ENCODE results near the gene MAG. TPM values are rescaled to one million over a fixed set of nuclear protein-coding genes. Genes with fewer than 3 reads are reported as not detected.

The MAG gene
- total RNA-seq, 1 experiment from 2014 or later = 0.17 TPM

- intact Hi-C loops (cut with micrococcal nuclease) = no loop called here
- H3K9ac ChIP-seq (ENCODE audit: low read length) = no peak overlapping the region
- H3K4me1 ChIP-seq (ENCODE audit: control insufficient read depth in 1 of 2, insufficient read depth in 2 of 2, low read length in 2 of 2) = no peaks in the 10 kb centered on the region
- peaks cover 0 to 6% of the 10 kb centered on the region in 2 experiments; a peak in 1 of 4 replicates for H3K9me3 ChIP-seq (ENCODE audit: control insufficient read depth in 1 of 2, insufficient read depth in 1 of 2, low read depth in 1 of 2, low read length in 2 of 2)
- no TSS peak for BruUV-seq (replicated peaks)
- CTCF ChIA-PET = no interaction called here
- no peaks in the 10 kb centered on the region for H3K36me3 ChIP-seq (ENCODE audit: control insufficient read depth in 1 of 2, insufficient read depth in 2 of 2, low read length in 2 of 2)
- H3K4me2 ChIP-seq (ENCODE audit: low read length) = no peak overlapping the region
- TF ChIP-seq CTCF (IDR thresholded peaks at IDR 0.05 in 2 of 3, conservative IDR thresholded peaks at IDR 0.05 in 1 of 3; ENCODE audit: borderline replicate concordance in 1 of 3, insufficient read depth in 1 of 3, low read depth in 2 of 3, low read length in 2 of 3) (no peak), SRF (IDR thresholded peaks at IDR 0.05; ENCODE audit: low read depth) (no peak), SP1 (IDR thresholded peaks at IDR 0.05; ENCODE audit: low read depth) (no peak), ZBTB33 (IDR thresholded peaks at IDR 0.05; ENCODE audit: extremely low read depth, insufficient replicate concordance, low read length) (no peak), TCF7L2 (IDR thresholded peaks at IDR 0.05; ENCODE audit: borderline replicate concordance, extremely low read depth, insufficient read depth, insufficient read length) (no peak), ELF1 (IDR thresholded peaks at IDR 0.05; ENCODE audit: borderline replicate concordance, low read depth) (no peak), CEBPB (IDR thresholded peaks at IDR 0.05; ENCODE audit: low read depth) (no peak), ZNF274 (IDR thresholded peaks at IDR 0.05; ENCODE audit: low read depth, low read length) (no peak), JUND (IDR thresholded peaks at IDR 0.05) (no peak), EZH2 (IDR thresholded peaks at IDR 0.05) (no peak), POLR2A (IDR thresholded peaks at IDR 0.05; ENCODE audit: borderline replicate concordance, extremely low read depth, insufficient read depth, insufficient read length) (no peak), MAX (IDR thresholded peaks at IDR 0.05) (no peak), SIN3A (IDR thresholded peaks at IDR 0.05; ENCODE audit: low read depth) (no peak), ZFX (IDR thresholded peaks at IDR 0.05) (no peak), ATF3 (IDR thresholded peaks at IDR 0.05) (no peak), CBX3 (IDR thresholded peaks at IDR 0.05; ENCODE audit: low read depth) (no peak)
- DNase-seq (ENCODE audit: low read depth, low spot score) (no peak), ATAC-seq (no peak)
- POLR2A ChIA-PET = no interaction called here
- no peak overlapping the region for H3K4me3 ChIP-seq (replicated peaks in 1 of 2; ENCODE audit: low read depth in 1 of 2, low read length in 2 of 2)
- no peak overlapping the region for H3K27ac ChIP-seq (ENCODE audit: low read depth, low read length)
- no peaks in the 10 kb centered on the region for H4K20me1 ChIP-seq (ENCODE audit: insufficient read depth)
- H2AFZ ChIP-seq (ENCODE audit: low read depth, low read length, poor library complexity, severe bottlenecking) = no peak overlapping the region
- no peaks in the 10 kb centered on the region for H3K9me2 ChIP-seq (ENCODE audit: insufficient read depth)
- H3K27me3 ChIP-seq (ENCODE audit: insufficient read depth, low read length) = no peaks in the 10 kb centered on the region
- H3K79me2 ChIP-seq (ENCODE audit: insufficient read depth, low read length) = no peaks in the 10 kb centered on the region
- RAD21 ChIA-PET (ENCODE audit: low non-redundant PET in 1 of 2, low total read pairs in 2 of 2, uncharacterized antibody in 2 of 2, unreplicated experiment in 2 of 2) = no interaction called here
Observed at GRCh38 chr19:35300339-35300649, 8.3 kb downstream of the MAG start.

Data from HCT116 (cell line).